Measurements from ENCODE around the gene LTBP2.
A peak's percentile ranks its signal among the peaks of the same experiment; 100 is the strongest.
"Not testable (repeated sequence)": the region's sequence is repeated elsewhere in the genome, so short reads cannot be mapped to it uniquely, and the experiment has no call there.

Gene LTBP2

DNA sequence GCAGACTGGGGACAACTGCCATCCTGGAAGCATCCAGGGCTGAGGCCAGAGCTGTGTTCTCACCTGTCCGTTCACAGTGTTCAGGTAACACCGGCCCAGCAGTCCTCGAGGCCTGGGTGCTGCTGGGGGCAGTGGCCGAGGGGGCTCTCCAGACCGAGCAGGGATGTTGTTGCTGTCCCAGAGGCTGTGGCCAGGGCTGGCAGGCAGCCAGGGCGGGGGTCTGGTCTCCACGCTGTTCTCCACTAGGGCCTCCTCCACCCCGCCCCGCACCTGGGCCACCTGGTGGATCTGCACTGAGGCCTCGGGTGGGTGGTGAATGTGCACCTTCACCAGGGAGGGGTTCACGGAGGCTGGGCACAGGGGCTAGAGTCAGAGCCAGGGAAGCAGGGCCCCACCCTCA, 61.0 kb downstream of the LTBP2 start:
- no peak for DNase-seq (ENCODE audit: low spot score)

DNA sequence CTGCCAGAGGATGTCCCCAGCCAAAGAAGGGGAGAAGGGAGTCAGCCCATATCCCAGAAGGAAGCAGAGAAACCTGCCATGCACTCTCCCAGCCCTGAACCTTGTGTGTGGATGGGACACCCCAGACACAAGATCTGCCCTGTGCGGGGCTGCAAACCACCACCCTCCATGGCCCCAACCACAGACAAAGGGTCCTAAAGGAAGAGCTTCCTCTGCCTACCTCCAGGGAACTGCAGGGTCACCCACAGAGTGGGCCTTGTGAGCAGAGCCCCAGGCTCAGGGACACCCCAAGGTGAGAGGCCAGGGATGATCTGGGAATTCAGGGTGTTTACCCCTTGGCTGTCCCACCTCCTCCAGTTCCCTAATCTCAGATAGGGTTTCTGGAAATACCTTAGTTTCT, 62.0 kb downstream of the LTBP2 start:
- no peak for DNase-seq (ENCODE audit: low spot score)

DNA sequence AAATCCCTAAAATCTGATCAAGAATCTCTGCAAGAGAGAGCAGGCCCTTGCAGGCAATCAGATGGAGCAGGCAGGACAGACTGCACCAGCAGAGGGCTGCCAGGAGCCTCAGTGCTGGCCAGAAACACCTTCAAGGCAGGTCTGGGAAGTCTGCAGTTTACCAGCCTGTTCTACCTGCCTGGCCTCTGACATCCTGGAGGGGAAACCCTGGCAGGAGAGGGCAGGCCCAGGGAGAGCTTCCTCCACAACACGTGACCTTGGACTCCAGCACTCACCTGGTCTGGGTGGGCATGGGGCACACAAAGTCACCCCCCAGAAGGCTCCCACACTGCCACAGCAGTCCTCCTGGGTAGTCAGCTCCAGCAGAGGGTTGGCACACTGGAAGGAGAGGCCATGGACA, 62.4 kb downstream of the LTBP2 start:
- peak; percentile 53 for DNase-seq (ENCODE audit: low spot score)

DNA sequence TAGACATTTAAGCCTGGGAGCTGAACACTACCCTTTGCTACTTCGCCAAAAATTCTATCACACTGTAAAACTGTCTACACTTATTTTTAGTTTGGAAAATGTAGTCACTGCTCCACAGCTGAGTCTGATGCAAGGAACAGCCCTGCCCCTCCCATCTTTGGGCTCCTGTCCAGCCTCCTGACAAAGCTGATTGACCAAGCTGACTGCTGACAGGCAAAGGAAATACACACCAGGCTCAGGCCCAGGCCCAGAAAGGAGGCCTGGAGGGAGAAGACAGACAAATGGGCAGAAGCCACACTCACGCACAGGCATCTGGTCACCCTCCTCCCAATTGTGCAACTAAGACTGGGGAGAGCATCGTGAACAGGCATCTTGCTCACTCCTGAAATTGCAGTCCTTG, 63.2 kb downstream of the LTBP2 start:
- no peak for DNase-seq (ENCODE audit: low spot score)

DNA sequence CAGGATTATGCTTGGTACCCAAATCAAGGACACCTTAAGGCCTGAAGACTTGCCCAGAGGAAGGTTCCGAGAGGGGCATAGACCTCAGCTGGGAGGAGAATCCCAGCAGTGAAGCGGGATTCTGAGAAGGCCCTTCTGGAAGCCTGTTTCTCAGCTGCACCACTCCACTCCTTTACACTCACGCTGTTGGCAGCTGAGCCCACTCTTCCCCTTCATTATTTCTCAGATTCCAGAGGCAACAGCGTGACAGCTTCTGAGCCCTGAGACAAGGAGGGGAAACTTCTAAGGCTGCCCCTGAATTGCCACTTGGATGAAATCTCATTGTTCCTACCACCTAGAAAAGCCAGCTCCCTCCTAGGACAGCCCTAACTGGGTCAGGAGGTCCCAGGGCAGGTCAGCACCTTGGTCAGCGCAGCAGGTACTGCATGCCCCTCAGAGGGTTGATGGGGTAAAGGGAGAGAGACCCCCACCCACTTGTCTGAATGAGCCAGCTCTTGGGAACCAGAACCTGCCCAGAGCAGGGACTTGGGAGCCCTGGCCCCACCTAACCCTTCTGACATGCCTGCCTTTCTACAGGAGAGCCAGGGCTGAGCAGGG, 64.6 kb downstream of the LTBP2 start:
- DNase-seq (ENCODE audit: low spot score): peak; percentile 74

GRCh38 chr14:74546416-74546815, 65.6 kb downstream of the LTBP2 start:
- no peak for DNase-seq (ENCODE audit: low spot score)

- DNase-seq (ENCODE audit: low spot score): no peak
Measured at GRCh38 chr14:74545386-74545785, 66.7 kb downstream of the LTBP2 start.

DNA sequence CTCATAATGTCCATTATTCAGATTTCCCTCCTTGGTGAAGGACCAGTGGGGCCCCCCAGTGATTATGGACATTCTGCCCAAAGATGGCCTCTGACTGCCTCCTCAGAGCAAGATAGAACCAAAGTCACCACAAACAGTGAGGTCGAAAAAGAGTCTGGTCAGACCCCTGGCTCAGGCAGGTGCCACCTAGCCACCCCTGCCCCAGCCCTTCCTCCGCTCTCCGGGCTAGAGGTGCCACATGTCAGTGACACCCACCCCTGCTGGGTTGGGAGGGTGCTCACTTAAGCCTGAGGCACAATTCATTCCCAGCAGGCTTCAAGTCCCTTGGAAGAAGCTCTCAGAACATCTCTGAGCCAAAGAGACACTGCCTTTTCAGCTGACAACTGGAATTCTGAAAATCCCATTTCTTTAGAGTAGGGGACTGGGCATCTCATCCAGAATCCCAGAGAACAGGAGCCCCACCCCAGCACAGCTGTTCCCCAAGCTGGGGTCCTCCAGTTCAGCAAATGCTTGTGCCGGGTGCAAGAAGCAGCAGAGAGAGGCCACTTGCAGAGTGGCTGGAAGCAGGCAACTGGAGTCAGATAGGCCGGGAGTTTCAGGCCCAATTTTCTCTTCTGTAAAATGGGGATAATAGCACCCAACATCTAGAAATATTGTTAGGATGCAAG, 68.1 kb downstream of the LTBP2 start:
- DNase-seq (ENCODE audit: low spot score): no peak

DNA sequence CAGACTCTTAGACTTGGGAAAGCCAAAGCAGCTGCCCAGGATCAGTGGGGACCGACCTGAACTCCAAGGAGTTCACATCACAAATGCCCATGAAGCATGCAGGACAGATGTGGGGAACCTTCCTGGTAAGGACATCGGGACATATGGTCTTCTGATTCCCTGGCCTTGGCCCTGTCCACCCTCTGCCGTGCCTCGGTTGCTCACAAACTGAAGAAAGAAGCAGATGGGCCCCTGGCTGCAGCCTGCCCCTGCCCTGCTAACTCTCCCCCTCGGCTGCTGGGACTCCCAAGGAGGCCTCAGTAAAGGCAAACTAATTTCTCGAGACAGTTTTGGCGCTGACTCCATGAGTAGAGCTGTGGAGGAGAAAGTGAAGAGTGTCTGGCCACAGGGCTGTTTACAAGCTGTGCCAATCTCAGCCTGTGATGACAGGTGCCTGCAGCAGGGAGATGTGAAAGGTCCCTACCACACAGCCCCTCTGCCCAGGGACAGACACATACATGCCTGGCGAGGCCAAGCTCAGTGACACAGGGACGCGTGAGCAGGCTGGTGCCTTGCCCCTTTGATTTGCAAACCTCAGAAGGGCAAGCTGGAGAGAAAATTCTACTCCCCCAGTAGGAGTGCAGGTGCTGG, 69.9 kb downstream of the LTBP2 start:
- no peak for DNase-seq (ENCODE audit: low spot score)

- DNase-seq (ENCODE audit: low spot score): no peak
Measured at GRCh38 chr14:74541225-74541624, 70.8 kb downstream of the LTBP2 start.

DNA sequence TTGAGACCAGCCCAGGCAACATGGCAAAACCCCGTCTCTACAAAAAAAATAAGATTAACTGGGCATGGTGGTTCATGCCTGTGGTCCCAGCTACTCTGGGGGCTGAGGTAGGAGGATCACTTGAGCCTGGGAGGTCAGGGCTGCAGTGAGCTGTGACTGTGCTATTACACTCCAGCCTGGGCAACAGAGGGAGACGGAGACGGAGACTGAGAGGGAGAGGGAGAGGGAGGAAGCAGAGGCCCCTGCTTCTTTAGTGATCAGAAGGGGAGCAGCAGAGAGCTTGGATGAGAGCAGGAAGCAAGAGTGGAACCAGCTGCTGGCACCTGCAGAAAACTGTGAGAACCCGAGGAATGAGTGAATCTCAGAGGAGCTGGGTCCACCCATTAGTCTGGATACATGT, 72.5 kb downstream of the LTBP2 start:
- no peak for DNase-seq (ENCODE audit: low spot score)

- DNase-seq (ENCODE audit: low spot score): no peak
Measured at GRCh38 chr14:74538411-74539391, 73.3 kb downstream of the LTBP2 start.

- not testable (repeated sequence) for DNase-seq (ENCODE audit: low spot score)
Measured at GRCh38 chr14:74536336-74536735, 75.7 kb downstream of the LTBP2 start.

- DNase-seq (ENCODE audit: low spot score): no peak
Measured at GRCh38 chr14:74535756-74536325, 76.2 kb downstream of the LTBP2 start.

GRCh38 chr14:74533576-74533975, 78.5 kb downstream of the LTBP2 start:
- no peak for DNase-seq (ENCODE audit: low spot score)

GRCh38 chr14:74532246-74532645, 79.8 kb downstream of the LTBP2 start:
- no peak for DNase-seq (ENCODE audit: low spot score)

DNA sequence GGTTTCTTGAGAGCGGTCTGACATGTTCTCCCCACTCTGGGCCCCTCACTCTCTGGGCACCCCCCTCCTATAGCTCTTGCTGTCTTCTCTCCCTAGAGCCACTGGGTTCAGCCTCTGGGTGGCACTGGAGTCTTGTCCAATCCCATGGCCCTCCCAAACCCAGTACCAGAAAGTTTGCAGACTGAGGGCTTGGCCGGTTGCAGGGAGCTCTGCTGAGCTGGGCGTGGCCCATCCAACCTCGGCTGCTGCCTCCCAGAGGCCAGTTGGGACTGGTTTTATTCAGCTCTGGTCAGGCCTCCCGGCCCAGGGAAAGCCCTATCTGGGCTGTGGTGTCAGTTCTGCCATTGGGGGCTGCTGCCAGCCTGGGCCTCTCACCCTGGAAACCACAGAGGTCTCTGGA, 80.6 kb downstream of the LTBP2 start:
- peak; percentile 87 for DNase-seq (ENCODE audit: low spot score)

- DNase-seq (ENCODE audit: low spot score): no peak
Measured at GRCh38 chr14:74531006-74531405, 81.0 kb downstream of the LTBP2 start.

DNA sequence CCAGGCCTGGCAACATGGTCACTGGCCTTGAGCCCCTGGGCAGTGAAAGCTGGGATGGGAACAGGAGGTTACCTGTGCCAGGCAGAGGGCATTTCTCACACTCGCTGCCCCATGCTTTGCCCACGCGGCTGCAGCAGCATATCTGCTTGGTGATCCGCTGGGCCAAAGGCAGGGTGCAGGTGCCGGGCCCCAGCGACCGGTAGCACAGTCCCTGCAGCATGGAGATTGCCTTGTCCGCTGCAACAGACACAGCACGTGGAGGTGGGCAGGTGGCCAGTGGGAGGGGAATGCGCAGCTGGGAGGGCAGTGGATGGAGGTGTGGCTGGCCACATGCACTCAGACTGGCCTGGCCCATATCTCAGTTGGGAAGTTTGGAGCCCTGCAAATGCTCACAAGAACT, 83.2 kb downstream of the LTBP2 start:
- DNase-seq (ENCODE audit: low spot score): no peak

DNA sequence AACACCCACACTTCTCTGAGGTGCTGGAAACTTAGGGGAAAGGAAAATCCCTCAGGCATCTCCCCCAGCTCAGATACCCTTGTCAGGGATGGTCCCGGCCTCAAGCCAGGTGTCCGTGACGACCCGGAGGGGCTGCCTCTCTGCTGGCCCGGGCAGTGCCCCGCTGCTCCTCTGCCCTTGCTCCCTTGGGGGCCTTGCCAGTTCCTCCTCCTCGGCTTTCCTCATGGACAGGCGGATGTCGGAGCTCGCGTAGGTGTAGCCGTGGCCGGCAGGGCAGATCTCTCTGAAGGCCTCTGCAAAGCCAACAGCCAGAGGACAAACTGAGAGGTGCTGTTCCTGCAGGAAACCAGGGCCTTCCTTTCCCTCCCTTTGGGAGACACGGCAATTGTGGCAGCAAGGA, 83.6 kb downstream of the LTBP2 start:
- DNase-seq (ENCODE audit: low spot score): no peak

DNA sequence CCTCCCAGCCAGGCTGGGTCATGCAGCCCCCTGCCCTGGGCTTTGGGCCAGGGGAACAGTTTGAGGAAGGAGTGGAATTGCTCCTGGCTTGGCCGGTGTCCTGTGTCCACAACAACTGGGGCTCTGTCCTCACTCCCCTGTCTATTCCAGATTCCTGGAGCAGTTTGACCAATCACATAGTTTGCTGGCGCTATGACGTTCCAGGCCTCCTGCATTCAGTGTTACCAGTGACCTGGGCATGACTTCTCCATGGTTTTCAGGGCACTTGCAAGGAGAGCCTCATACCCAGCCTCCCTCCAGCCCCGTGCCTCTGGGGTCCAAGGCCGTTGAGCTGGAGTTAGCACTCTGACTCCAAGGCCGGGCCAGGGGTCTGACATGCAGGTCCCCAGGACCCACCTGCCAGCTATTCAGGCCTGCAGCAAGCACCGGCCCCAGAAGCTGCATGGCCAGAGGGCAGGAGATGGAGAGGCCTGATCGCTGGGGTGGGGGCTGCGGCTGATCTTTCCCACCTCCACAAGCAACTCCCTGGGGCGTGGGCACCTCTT, 84.2 kb downstream of the LTBP2 start:
- DNase-seq (ENCODE audit: low spot score): no peak

Data from iPS-NIHi11 (cell line).